Esophagus mucosa (tissue), 1 donor: ENCODE data around the gene CEP85L. TPM values are rescaled to one million over a fixed set of nuclear protein-coding genes. Genes with fewer than 3 reads are reported as not detected.

ENCODE experiments used
- ATAC-seq: fragments of 200-7000 bp; cut with Tn5 transposase; one replicate; pipeline ENCODE4 v1.9.1; 2020
- total RNA-seq: library from RNA; stranded (reverse); gene quantifications from one replicate; pipeline ENCODE4 v1.2.4, GENCODE V29; 2023
- donor health status: DM: yes; HTN: yes; CAD: no.

CEP85L gene
- total RNA-seq, 1 donor from 2014 or later: 2.3 TPM

GRCh38 chr6:118574051-118574865 lies 77.1 kb downstream of the CEP85L start:
- ATAC-seq: no peak

- no peak for ATAC-seq
These were observed 80.3 kb downstream of the CEP85L start for GRCh38 chr6:118571121-118571520.

GRCh38 chr6:118569498-118569897 lies 81.9 kb downstream of the CEP85L start:
- ATAC-seq: no peak

GRCh38 chr6:118567974-118568373 lies 83.4 kb downstream of the CEP85L start:
- no peak for ATAC-seq

- peak; percentile 75 for ATAC-seq
These were observed 86.0 kb downstream of the CEP85L start for GRCh38 chr6:118565311-118565960.

- no peak for ATAC-seq
These were observed 88.4 kb downstream of the CEP85L start for GRCh38 chr6:118562959-118563358.

GRCh38 chr6:118562248-118562647 lies 89.1 kb downstream of the CEP85L start:
- ATAC-seq: no peak

- no peak for ATAC-seq
These were observed 91.7 kb downstream of the CEP85L start for GRCh38 chr6:118559659-118560058.

GRCh38 chr6:118558464-118559217 lies 92.8 kb downstream of the CEP85L start:
- ATAC-seq: no peak

- no peak for ATAC-seq
These were observed 96.7 kb downstream of the CEP85L start for GRCh38 chr6:118554698-118555097.

- ATAC-seq: no peak
These were observed 98.3 kb downstream of the CEP85L start for GRCh38 chr6:118553132-118553531.

- ATAC-seq: peak; percentile 41
These were observed 100.0 kb downstream of the CEP85L start for GRCh38 chr6:118551063-118552053.

- ATAC-seq: no peak
These were observed 102.8 kb downstream of the CEP85L start for GRCh38 chr6:118548613-118549012.

GRCh38 chr6:118548136-118548535 lies 103.3 kb downstream of the CEP85L start, which contains the start of gene PLN:
Gene PLN, plus strand, starts transcription at chr6:118548296. Its CDS starts 10,626 bp downstream, at chr6:118558922.
- no peak for ATAC-seq

GRCh38 chr6:118546880-118547218 lies 104.5 kb downstream of the CEP85L start:
- no peak for ATAC-seq

- no peak for ATAC-seq
These were observed 105.1 kb downstream of the CEP85L start for GRCh38 chr6:118546164-118546879.

GRCh38 chr6:118544105-118544504 lies 107.3 kb downstream of the CEP85L start:
- ATAC-seq: no peak

GRCh38 chr6:118542184-118542952 lies 109.0 kb downstream of the CEP85L start:
- no peak for ATAC-seq

GRCh38 chr6:118537574-118537973 lies 113.8 kb downstream of the CEP85L start:
- no peak for ATAC-seq

GRCh38 chr6:118536478-118536877 lies 114.9 kb downstream of the CEP85L start:
- ATAC-seq: no peak
